SK-N-SH (cell line): ENCODE data around the gene RPAIN. TPM values are rescaled to one million over a fixed set of nuclear protein-coding genes. Genes with fewer than 3 reads are reported as not detected.

Experiments
- CTCF ChIA-PET: fragments of 300-600, 350-600 bp; formaldehyde crosslinking; extraction: SDS; loops from one replicate; lab custom pipeline; 2021; lab: Yijun Ruan, JAX
- POLR2A ChIA-PET: fragments of 350-600 bp; sonication (Branson Sonifier 250); formaldehyde crosslinking; extraction: SDS; loops from one replicate; lab custom pipeline; 2020; ENCODE audit warnings: antibody characterized with exemption, inconsistent platforms; lab: Yijun Ruan, JAX
- DNase-seq: peaks from one replicate; pipeline ENCODE4 v3.0.0; 2012
- H2AFZ ChIP-seq: fragments of 200-600 bp; sonication (generic); 2 replicates; pipeline ENCODE4 v1.8.1; 2016; ENCODE audit warnings: antibody characterized with exemption, mild to moderate bottlenecking, low read depth
- H3F3A ChIP-seq: fragments of 200-600 bp; sonication (generic); replicated peaks from 2 replicates; pipeline ENCODE3; 2016; ENCODE audit warnings: antibody characterized with exemption, mild to moderate bottlenecking; ENCODE audit not compliant: insufficient read depth
- H3K27ac ChIP-seq, 2 experiments: fragments of 200-500 bp in 1 of 2; fragments of 200-600 bp in 1 of 2; sonication (Bioruptor generic) in 1 of 2; sonication (generic), shearing (Covaris generic) in 1 of 2; 2 replicates each; pipeline versions ENCODE4 v1.5.1 to v1.6.1; 2014 to 2016; ENCODE audit warnings: low read depth in 2 of 2, inconsistent platforms in 1 of 2, low read length in 1 of 2, mild to moderate bottlenecking in 1 of 2, mixed read lengths in 1 of 2
- H3K27me3 ChIP-seq: fragments of 200-600 bp; sonication (generic), shearing (Covaris generic); 2 replicates; pipeline ENCODE4 v1.6.1; 2016; ENCODE audit warnings: mixed run types; ENCODE audit not compliant: insufficient read depth
- H3K36me3 ChIP-seq, 2 experiments: fragments of 200-500 bp in 1 of 2; fragments of 200-600 bp in 1 of 2; sonication (Bioruptor generic) in 1 of 2; sonication (generic) in 1 of 2; replicated peaks in 1 of 2; 2 replicates each; pipeline versions ENCODE3 to v1.5.1; 2014 to 2016; ENCODE audit warnings: low read length in 1 of 2, mild to moderate bottlenecking in 1 of 2; ENCODE audit not compliant: insufficient read depth in 2 of 2, control insufficient read depth in 1 of 2
- H3K4me1 ChIP-seq, 2 experiments: fragments of 200-500 bp in 1 of 2; fragments of 200-600 bp in 1 of 2; sonication (Bioruptor generic) in 1 of 2; sonication (generic), shearing (Covaris generic) in 1 of 2; 2 replicates each; pipeline versions ENCODE4 v1.5.1 to v1.6.1; 2014 to 2016; ENCODE audit warnings: low read depth in 1 of 2, low read length in 1 of 2, mixed run types in 1 of 2; ENCODE audit not compliant: insufficient read depth in 2 of 2, control insufficient read depth in 1 of 2
- H3K4me2 ChIP-seq: fragments of 200-600 bp; sonication (generic), shearing (Covaris generic); 2 replicates; pipeline ENCODE4 v1.6.1; 2017; ENCODE audit warnings: mixed run types
- H3K4me3 ChIP-seq, 2 experiments: fragments of 200-500 bp in 1 of 2; fragments of 200-600 bp in 1 of 2; sonication (Bioruptor generic) in 1 of 2; sonication (generic), shearing (Covaris generic) in 1 of 2; 2 replicates each; pipeline versions ENCODE4 v1.5.1 to v1.8.1; 2014 to 2016; ENCODE audit warnings: low read depth in 2 of 2, inconsistent platforms in 1 of 2, low read length in 1 of 2, mild to moderate bottlenecking in 1 of 2, mixed read lengths in 1 of 2, moderate library complexity in 1 of 2
- H3K79me2 ChIP-seq: fragments of 200-600 bp; sonication (generic); 2 replicates; pipeline ENCODE4 v1.8.1; 2017; ENCODE audit warnings: mild to moderate bottlenecking; ENCODE audit not compliant: insufficient read depth
- H3K9ac ChIP-seq: fragments of 200-600 bp; sonication (generic); 2 replicates; pipeline ENCODE4 v1.6.1; 2017; ENCODE audit warnings: mixed run types
- H3K9me2 ChIP-seq: fragments of 200-600 bp; sonication (generic); 2 replicates; pipeline ENCODE4 v1.6.1; 2017; ENCODE audit warnings: mixed run types
- H3K9me3 ChIP-seq: fragments of 200-600 bp; sonication (generic); 2 replicates; pipeline ENCODE4 v1.6.1; 2017; ENCODE audit warnings: mixed run types, mild to moderate bottlenecking, moderate library complexity
- H4K20me1 ChIP-seq: fragments of 200-600 bp; sonication (generic); 2 replicates; pipeline ENCODE4 v1.6.1; 2017; ENCODE audit warnings: mild to moderate bottlenecking, mixed run types; ENCODE audit not compliant: insufficient read depth
- CHD2 ChIP-seq: fragments of 150-350 bp; IDR thresholded peaks from 2 replicates; pipeline ENCODE4 v1.6.1; 2018; ENCODE audit warnings: low read length; ENCODE audit not compliant: partially characterized antibody
- CTCF ChIP-seq: fragments of 200-600 bp; sonication (generic); IDR thresholded peaks from 2 replicates; pipeline ENCODE4 v1.6.1; 2017; ENCODE audit warnings: antibody characterized with exemption, mild to moderate bottlenecking, moderate library complexity
- FOXM1 ChIP-seq: IDR thresholded peaks from 2 replicates; pipeline ENCODE4 v1.4.0; 2012; ENCODE audit warnings: low read depth, mild to moderate bottlenecking
- IRF3 ChIP-seq: fragments of 150-350 bp; IDR thresholded peaks from 2 replicates; pipeline ENCODE4 v1.6.1; 2016; ENCODE audit warnings: mild to moderate bottlenecking, low read depth, low read length
- MEF2A ChIP-seq: IDR thresholded peaks from 2 replicates; pipeline ENCODE4 v1.4.0; 2012; ENCODE audit warnings: low read depth, borderline replicate concordance
- MXI1 ChIP-seq: IDR thresholded peaks from 2 replicates; pipeline ENCODE4 v1.6.1; 2012; ENCODE audit warnings: mild to moderate bottlenecking, low read depth, low read length, improper control_type of control experiment
- NFIC ChIP-seq: IDR thresholded peaks from 2 replicates; pipeline ENCODE4 v1.4.0; 2012; ENCODE audit warnings: borderline replicate concordance
- NRF1 ChIP-seq: IDR thresholded peaks from 2 replicates; pipeline ENCODE4 v1.6.1; 2012; ENCODE audit warnings: low read depth, mild to moderate bottlenecking, low read length
- RAD21 ChIP-seq: IDR thresholded peaks from 2 replicates; pipeline ENCODE4 v1.6.1; 2012; ENCODE audit warnings: mild to moderate bottlenecking, low read length
- REST ChIP-seq: IDR thresholded peaks from 2 replicates; pipeline ENCODE4 v1.6.1; 2012; ENCODE audit warnings: mild to moderate bottlenecking, low read depth, low read length, moderate library complexity
- SIN3A ChIP-seq: IDR thresholded peaks from 2 replicates; pipeline ENCODE4 v1.6.1; 2012; ENCODE audit warnings: low read depth, mild to moderate bottlenecking, low read length, moderate library complexity, borderline replicate concordance
- USF1 ChIP-seq: IDR thresholded peaks from 2 replicates; pipeline ENCODE4 v1.4.0; 2012; ENCODE audit warnings: low read depth, borderline replicate concordance
- USF2 ChIP-seq: fragments of 150-350 bp; IDR thresholded peaks from 2 replicates; pipeline ENCODE4 v1.6.1; 2017; ENCODE audit warnings: antibody characterized with exemption, low read length, low read depth, borderline replicate concordance
- WGBS: methylation state at CpG from one replicate; pipeline ENCODE4 v1.1.6; 2017; ENCODE audit warnings: low lambda C conversion rate; 5-methylcytosine and 5-hydroxymethylcytosine counted together
- polyA plus RNA-seq, 3 experiments: library from polyadenylated mRNA; depleted of rRNA; stranded (reverse); fragments of >200 nt; gene quantifications; 2 replicates each; pipeline ENCODE4 v1.2.3, GENCODE V29; 2012

Gene RPAIN
- polyA plus RNA-seq, 1 of the 3 experiments (the other 2 are of a cell fraction): 75.5 TPM

GRCh38 chr17:5425826-5426225 is 5.8 kb downstream of the RPAIN start:
- ChIA-PET POLR2A (no interaction called here), CTCF (interaction anchor here (9.4 kb wide), 1 partner anchor 13 kb away, joined by 84 read pairs; the partner anchor contains the start of gene C1QBP)
- no peak overlapping the region for H2AFZ ChIP-seq
- WGBS: 88% methylated on average over 3 of the region's 3 CpGs
- H3K4me1 ChIP-seq: peaks cover 5 to 16% of the 10 kb centered on the region in 2 experiments
- H3K4me2 ChIP-seq: no peak overlapping the region
- H3K79me2 ChIP-seq: peaks cover 30% of the 10 kb centered on the region
- H3F3A ChIP-seq: no peaks in the 10 kb centered on the region
- no peak overlapping the region for H3K9ac ChIP-seq
- H3K36me3 ChIP-seq: peaks cover 75% of the 10 kb centered on the region in 2 experiments
- H3K9me3 ChIP-seq: no peaks in the 10 kb centered on the region
- DNase-seq: no peak
- H3K27ac ChIP-seq: no peak overlapping the region
- no peaks in the 10 kb centered on the region for H4K20me1 ChIP-seq
- H3K9me2 ChIP-seq: no peaks in the 10 kb centered on the region
- H3K4me3 ChIP-seq: no peak overlapping the region
- TF ChIP-seq USF1 (no peak), IRF3 (no peak), NFIC (no peak)
- TF ChIP-seq, all 33 proteins: peak for 0
- no peaks in the 10 kb centered on the region for H3K27me3 ChIP-seq

GRCh38 chr17:5429191-5429887 is 9.4 kb downstream of the RPAIN start:
- H3K9ac ChIP-seq: no peak overlapping the region
- no peak overlapping the region for H2AFZ ChIP-seq
- H3K27ac ChIP-seq: no peak overlapping the region
- peaks cover 76 to 81% of the 10 kb centered on the region in 2 experiments for H3K36me3 ChIP-seq
- H3K4me2 ChIP-seq: no peak overlapping the region
- no peaks in the 10 kb centered on the region for H3K9me2 ChIP-seq
- ChIA-PET CTCF (interaction anchor here (9.4 kb wide), 1 partner anchor 9 kb away, joined by 84 read pairs; the partner anchor contains the start of gene C1QBP), POLR2A (interaction anchor here (1.4 to 2.6 kb wide), 2 partner anchors 10 kb away, joined by 5 to 7 read pairs; partner anchors contain the start of genes C1QBP, NUP88 and RPAIN)
- no peak for DNase-seq
- H4K20me1 ChIP-seq: no peaks in the 10 kb centered on the region
- H3K27me3 ChIP-seq: no peaks in the 10 kb centered on the region
- no peak overlapping the region for H3K4me3 ChIP-seq
- 87% methylated on average over 3 of the region's 3 CpGs for WGBS
- peaks cover 9% of the 10 kb centered on the region; the same call in 1 of the 2 replicates for H3K79me2 ChIP-seq
- no peaks in the 10 kb centered on the region for H3K9me3 ChIP-seq
- peaks cover 17% of the 10 kb centered on the region for H3F3A ChIP-seq
- no peaks in the 10 kb centered on the region for H3K4me1 ChIP-seq
- no peak for TF ChIP-seq CTCF
- TF ChIP-seq RAD21: no peak
- TF ChIP-seq USF1: no peak
- TF ChIP-seq MEF2A: no peak
- TF ChIP-seq CHD2: no peak
- no peak for TF ChIP-seq USF2
- TF ChIP-seq REST: no peak
- TF ChIP-seq FOXM1: no peak
- TF ChIP-seq SIN3A: no peak
- no peak for TF ChIP-seq IRF3
- TF ChIP-seq NRF1: no peak
- no peak for TF ChIP-seq MXI1
